PFSK-1 (cell line): ENCODE results near the gene ARID4B.

Source experiments
- FOXP2 ChIP-seq: optimal IDR thresholded peaks from 2 replicates; pipeline ENCODE3; 2011; ENCODE audit warnings: borderline replicate concordance, control low read depth, inconsistent platforms; ENCODE audit not compliant: insufficient read depth; ENCODE audit errors: extremely low read length, extremely low read depth
- POLR2AphosphoS5 ChIP-seq: IDR thresholded peaks from 2 replicates; pipeline ENCODE4 v1.6.1; 2012; ENCODE audit warnings: low read depth, mild to moderate bottlenecking, control low read depth, low read length, moderate library complexity
- SIN3A ChIP-seq: IDR thresholded peaks from 2 replicates; pipeline ENCODE4 v1.6.1; 2012; ENCODE audit warnings: mild to moderate bottlenecking, low read length, moderate library complexity, borderline replicate concordance; ENCODE audit not compliant: insufficient read depth
- TAF1 ChIP-seq: IDR thresholded peaks from 2 replicates; pipeline ENCODE4 v1.6.1; 2012; ENCODE audit warnings: low read length, control low read depth, borderline replicate concordance; ENCODE audit not compliant: insufficient read depth
- TF ChIP-seq, protein P1 (sequence below), 2 experiments: IDR thresholded peaks; 2 replicates each; pipeline versions ENCODE4 v1.6.1 to v1.8.0; 2011 to 2012; ENCODE audit warnings: low read depth in 2 of 2, low read length in 2 of 2, control low read depth in 1 of 2, inconsistent platforms in 1 of 2, mild to moderate bottlenecking in 1 of 2, moderate library complexity in 1 of 2; ENCODE audit not compliant: insufficient read depth in 1 of 2

DNA sequence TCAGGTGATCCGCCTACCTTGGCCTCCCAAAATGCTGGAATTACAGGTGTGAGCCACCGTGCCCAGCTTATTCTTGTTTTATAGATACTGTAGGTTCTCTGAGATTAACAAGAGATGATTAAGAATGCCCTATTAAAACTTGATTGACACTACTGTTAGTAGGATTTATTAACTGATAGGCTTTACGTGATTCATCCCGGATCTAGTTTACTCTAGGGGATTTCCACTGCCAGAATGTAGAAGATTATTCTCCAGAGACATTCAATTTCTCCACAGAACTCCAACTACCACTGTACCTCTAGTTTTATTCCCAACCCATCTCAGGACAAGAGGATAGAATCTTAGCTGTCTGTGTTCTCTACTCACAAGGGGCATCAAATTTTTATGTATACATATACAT is 140.7 kb downstream of the ARID4B start:
- TF ChIP-seq POLR2AphosphoS5 (no peak), TAF1 (no peak), SIN3A (no peak), FOXP2 (no peak)
- TF ChIP-seq, protein P1, sequence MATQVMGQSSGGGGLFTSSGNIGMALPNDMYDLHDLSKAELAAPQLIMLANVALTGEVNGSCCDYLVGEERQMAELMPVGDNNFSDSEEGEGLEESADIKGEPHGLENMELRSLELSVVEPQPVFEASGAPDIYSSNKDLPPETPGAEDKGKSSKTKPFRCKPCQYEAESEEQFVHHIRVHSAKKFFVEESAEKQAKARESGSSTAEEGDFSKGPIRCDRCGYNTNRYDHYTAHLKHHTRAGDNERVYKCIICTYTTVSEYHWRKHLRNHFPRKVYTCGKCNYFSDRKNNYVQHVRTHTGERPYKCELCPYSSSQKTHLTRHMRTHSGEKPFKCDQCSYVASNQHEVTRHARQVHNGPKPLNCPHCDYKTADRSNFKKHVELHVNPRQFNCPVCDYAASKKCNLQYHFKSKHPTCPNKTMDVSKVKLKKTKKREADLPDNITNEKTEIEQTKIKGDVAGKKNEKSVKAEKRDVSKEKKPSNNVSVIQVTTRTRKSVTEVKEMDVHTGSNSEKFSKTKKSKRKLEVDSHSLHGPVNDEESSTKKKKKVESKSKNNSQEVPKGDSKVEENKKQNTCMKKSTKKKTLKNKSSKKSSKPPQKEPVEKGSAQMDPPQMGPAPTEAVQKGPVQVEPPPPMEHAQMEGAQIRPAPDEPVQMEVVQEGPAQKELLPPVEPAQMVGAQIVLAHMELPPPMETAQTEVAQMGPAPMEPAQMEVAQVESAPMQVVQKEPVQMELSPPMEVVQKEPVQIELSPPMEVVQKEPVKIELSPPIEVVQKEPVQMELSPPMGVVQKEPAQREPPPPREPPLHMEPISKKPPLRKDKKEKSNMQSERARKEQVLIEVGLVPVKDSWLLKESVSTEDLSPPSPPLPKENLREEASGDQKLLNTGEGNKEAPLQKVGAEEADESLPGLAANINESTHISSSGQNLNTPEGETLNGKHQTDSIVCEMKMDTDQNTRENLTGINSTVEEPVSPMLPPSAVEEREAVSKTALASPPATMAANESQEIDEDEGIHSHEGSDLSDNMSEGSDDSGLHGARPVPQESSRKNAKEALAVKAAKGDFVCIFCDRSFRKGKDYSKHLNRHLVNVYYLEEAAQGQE (IDR thresholded peaks at IDR 0.05; ENCODE audit: insufficient read depth in 1 of 2, low read depth in 2 of 2, low read length in 2 of 2) = no peak
